Effector CD8-positive, alpha-beta T cell (primary cell): Measurements from ENCODE around the gene IL1R2.

Experiments
- DNase-seq: peaks from one replicate; lab custom pipeline; 2025; lab: John Stamatoyannopoulos, UW
- total RNA-seq, 4 experiments: gene quantifications; one replicate each; lab custom pipeline; 2026; lab: John Stamatoyannopoulos, UW

IL1R2 gene
- 0 to 0.58 (median 0.12) reads per million in 4 experiments for total RNA-seq

DNA sequence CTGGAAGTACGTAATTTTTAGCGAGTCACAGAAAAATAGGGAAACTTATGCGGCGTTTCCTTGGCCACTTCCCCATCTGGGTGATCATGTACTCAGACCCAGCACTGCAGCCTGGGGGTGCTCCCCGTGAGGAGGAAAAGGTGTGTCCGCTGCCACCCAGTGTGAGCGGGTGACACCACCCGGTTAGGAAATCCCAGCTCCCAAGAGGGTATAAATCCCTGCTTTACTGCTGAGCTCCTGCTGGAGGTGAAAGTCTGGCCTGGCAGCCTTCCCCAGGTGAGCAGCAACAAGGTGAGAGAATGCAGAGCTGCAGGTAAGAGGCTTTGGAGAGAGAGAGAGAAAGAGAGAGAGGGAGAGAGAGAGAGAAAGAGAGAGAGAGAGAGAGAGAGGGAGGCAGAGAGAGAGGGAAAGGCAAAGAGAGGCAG is at the start of gene IL1R2:
Gene IL1R2 (plus strand): TSS at position 240 of the 425 bp plus-strand sequence. CDS start 16,616 bp downstream, outside the sequence.
- DNase-seq: no peak

- no peak for DNase-seq
Observed at GRCh38 chr2:101942851-101943250, 48.9 kb upstream of the IL1R2 start.

DNA sequence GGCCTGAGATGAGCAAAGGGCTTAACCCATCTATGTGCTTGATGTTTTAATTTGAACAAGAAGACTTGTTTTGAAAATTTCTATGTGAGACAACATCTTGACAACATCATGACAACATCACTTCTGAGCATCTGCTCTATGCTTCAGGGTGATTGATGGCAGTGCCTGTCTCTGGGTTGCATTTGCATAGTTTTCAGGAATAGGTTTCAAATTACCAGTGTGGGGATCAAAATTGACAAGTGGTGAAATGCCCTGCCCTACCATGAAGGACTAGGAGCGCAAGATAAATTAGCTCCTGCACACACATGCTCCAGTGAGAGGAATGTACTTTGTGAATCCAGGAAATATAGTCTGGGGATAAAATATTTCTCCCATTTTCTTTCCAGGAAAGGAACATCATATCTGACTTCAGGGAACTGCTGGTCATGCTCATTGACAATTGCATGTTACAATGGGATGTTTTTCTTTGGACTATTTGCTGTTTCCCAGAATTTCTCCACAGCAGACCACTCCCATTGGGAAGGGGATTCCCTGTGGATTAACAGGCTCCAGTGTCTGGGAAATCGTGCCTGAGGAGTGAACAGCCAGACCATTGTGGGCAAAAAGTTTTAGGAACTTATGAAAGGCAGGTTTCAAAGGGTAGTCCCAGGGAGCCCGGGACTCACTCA is 45.3 kb upstream of the IL1R2 start:
- DNase-seq: no peak

GRCh38 chr2:101947374-101947773 is 44.4 kb upstream of the IL1R2 start:
- no peak for DNase-seq

DNA sequence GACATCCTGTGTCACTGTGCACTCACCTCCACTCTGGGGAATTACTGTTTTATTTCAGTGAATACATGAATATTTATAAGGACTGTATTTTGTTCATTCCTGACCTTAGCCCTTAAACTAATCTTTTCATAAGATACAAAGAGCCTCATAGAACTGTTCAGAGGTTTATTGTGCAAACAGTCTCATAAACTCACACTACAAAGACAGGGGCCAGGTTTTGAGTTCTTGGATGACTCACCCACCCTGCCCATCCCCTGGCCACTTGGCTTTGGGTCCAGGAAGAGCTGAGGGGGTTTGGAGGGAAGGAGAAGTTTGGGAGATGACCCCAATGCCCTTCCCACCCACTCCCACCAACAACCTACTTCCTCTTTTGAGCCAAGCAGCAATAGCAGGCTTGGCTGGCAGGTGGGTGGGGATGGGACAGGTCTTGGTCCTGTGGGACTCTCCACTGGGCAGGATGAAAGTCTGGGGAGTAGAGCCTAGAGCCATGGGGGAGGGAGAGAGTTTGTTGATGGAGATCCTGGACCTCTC is 43.1 kb upstream of the IL1R2 start:
- DNase-seq: no peak

- DNase-seq: no peak
Observed at GRCh38 chr2:101949304-101949703, 42.5 kb upstream of the IL1R2 start.

DNA sequence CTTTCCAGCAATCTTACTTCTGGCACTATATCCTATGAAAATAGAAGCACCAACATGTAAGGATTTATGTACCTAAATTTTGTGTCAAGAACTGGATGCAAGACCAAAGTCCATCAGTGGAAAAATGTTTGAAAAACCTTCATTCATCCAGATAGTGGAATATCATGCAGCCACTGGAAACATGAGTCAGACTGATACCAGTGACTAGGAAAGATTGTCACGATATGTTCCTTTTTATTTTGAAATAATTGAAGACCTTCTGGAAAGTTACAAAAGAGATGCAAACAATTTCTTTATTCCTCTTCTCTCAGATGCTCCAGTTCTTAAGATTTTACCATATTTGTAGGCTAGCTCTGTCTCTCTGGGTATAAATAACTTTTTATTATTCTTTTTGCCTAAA is 40.5 kb upstream of the IL1R2 start:
- no peak for DNase-seq

DNA sequence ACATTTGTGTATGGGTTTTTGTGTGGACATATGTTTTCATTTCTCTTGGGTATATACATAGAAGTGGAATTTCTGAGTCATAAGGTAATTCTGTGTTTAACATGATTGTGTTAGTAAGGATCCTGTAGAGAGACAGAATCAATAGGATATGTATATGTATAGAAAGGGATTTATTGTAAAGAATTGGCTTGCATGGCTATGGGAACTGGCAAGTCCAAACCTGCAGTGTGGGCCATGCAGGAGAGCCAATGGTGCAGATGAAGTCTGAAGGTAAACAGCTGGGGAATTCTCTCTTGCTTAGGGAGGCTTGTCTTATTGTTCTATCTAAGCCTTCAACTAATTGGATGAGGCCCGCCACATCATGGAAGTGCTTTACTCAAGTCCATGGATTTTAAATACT is 39.2 kb upstream of the IL1R2 start:
- DNase-seq: no peak

- no peak for DNase-seq
Observed at GRCh38 chr2:101956465-101957438, 35.0 kb upstream of the IL1R2 start.

GRCh38 chr2:101958061-101958460 is 33.7 kb upstream of the IL1R2 start:
- DNase-seq: no peak

DNA sequence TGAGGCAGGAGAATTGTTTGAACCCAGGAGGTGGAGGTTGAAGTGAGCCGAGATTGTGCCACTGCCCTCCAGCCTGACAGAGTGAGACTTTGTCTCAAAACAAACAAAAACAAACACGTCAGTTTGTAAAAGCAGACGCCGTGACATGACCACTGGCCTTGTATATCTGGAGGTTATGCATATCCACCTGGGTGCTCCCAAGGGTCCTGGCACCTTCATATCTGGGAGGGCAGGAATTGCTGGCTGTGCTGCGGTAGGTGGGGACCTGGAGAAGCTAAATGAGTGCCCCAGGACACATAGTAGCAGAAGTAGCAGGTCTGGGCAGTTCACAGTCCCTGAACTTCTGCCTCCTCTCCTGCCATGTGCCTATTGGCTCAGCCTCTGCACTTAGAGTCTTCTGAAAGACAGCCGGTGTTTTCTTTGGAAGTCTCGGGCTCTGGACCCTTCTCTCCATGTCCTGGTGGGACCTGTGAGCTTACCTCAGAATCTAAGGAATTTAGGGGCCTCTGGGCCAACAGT is 30.9 kb upstream of the IL1R2 start:
- no peak for DNase-seq

DNA sequence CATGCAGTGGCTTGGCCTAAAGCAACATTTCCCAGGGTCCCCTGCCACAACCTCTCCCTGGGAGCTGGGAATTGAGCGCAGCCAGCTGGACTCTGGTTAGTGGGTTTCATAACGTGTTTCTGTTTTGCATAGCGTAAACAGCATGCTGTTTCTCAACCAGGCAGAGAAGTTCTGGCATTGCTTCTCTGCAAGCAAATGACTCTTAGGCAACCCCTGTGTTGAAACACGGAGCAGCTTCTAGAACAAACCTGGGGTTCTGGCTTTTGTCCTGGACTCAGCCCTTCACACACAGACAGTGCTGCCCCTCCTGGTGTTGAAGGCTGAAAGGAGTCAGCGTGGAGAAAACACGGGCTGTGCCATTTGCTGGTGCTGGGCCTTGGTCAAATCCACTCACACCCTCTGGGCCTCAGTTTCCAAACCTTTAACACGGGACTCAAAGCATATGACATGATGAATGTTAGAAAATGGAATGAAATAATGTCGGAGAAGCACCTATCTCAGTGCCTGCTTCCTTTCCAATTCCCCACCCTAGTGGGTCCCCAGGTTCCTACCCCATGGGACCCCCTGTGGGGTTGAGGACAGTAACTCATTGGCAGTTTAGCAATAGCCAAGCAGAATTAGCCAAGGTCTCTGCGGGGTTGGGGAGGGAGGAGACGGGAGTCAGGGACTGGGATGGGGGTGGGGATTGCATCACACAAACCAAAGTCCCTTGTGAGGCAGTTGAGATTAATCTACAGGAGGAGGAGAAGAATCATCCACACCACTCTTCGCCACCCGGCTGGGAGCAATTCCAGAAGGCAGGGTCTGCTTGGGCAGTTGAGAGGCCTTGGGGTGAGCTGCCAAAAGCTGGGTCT is 30.2 kb upstream of the IL1R2 start:
- DNase-seq: no peak

- DNase-seq: no peak
Observed at GRCh38 chr2:101962309-101962708, 29.5 kb upstream of the IL1R2 start.

DNA sequence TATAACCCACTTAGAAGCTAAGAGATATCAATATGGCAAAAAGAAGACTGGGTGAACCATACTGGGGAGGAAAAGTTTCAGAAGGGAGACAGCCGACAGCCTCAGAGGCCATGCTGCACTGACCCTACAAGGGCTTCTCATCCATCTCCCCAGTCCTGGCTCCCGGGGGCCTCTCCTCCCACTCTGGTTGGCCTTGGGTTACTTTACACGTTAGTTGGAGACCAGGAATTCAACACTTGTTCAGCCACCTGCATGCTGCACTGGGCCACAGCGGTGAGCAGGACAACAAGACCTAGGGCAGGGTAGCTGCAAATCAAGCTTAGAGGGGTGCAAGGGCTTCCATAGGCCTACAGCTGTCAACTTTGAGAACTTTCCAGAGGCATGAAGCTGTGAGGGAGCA is 28.6 kb upstream of the IL1R2 start:
- no peak for DNase-seq

GRCh38 chr2:101967826-101968513 is 23.8 kb upstream of the IL1R2 start:
- DNase-seq: no peak

GRCh38 chr2:101969723-101970122 is 22.0 kb upstream of the IL1R2 start:
- no peak for DNase-seq

GRCh38 chr2:101970901-101971300 is 20.9 kb upstream of the IL1R2 start:
- no peak for DNase-seq

- DNase-seq: no peak
Observed at GRCh38 chr2:101971836-101972235, 19.9 kb upstream of the IL1R2 start.

DNA sequence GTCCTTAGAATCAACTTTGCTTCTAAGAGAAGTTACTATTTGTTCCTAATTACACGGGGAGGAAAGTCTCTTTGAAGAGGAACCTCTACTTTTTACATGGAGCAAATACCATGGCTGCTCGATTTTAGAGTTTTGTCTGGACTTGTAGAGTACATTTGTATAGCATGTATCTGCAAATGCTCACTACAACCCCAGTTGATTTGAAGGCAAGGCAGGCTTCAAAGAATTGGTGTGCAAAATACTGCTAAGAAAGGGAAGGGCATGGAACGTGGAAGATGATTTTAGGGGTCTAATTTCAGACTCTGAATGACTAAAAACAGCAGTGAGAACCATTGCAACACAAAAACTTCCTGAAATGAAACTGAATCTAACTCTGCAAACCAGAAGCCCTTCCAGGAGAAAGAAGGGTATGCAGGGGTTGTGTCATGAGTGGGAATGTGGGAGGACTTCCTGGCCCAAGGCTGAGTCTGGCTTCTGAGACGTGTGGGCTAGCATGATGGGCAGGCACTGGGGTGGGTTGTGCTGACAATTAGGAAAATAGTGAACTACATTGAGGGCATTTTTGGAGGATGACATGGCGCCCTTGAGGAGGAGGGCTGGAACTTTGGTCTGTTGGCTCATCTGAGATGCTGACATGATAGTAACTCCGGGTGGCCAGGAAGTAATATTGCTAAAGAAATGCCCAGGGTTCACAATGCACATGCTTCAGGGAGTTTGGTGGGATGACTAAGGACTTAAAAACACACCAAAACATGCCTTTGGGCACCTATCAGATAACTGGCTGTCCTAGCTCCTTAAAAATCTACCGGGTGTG is 18.9 kb upstream of the IL1R2 start:
- DNase-seq: no peak

- no peak for DNase-seq
Observed at GRCh38 chr2:101974663-101975062, 17.1 kb upstream of the IL1R2 start.
